Panc1 (cell line): Measurements from ENCODE around the gene NR3C1. TPM values are rescaled to one million over a fixed set of nuclear protein-coding genes. Genes with fewer than 3 reads are reported as not detected.

ENCODE experiments used
- ATAC-seq: fragments of 200-7000 bp; cut with Tn5 transposase; 2 replicates; pipeline ENCODE4 v1.9.1; 2020; ENCODE audit warnings: mild to moderate bottlenecking, moderate library complexity
- BruUV-seq: library from RNA; stranded (reverse); fragments of 400-500 nt; replicated peaks from 2 replicates; lab custom pipeline; 2021; lab: Mats Ljungman, UMichigan
- CTCF ChIA-PET: fragments of 300-600 bp; sonication (Branson Sonifier 250); formaldehyde crosslinking; loops from one replicate; lab custom pipeline; 2022; ENCODE audit warnings: antibody characterized with exemption; lab: Charles Lee
- POLR2A ChIA-PET: fragments of 300-600 bp; sonication (Branson Sonifier 250); formaldehyde crosslinking; loops from one replicate; lab custom pipeline; 2022; ENCODE audit warnings: antibody characterized with exemption; lab: Charles Lee
- DNase-seq: peaks from one replicate; pipeline ENCODE4 v3.0.0-alpha.2; 2010; ENCODE audit warnings: low read depth, low spot score
- H3K27ac ChIP-seq: 2 replicates; pipeline ENCODE4 v1.5.1; 2011; ENCODE audit warnings: mild to moderate bottlenecking, low read length, inconsistent platforms
- H3K27me3 ChIP-seq: fragments of 200-500 bp; sonication (Bioruptor generic); 2 replicates; pipeline ENCODE4 v1.6.0; 2014; ENCODE audit warnings: low read length, inconsistent platforms; ENCODE audit not compliant: control insufficient read depth, insufficient read depth
- H3K36me3 ChIP-seq: fragments of 200-500 bp; sonication (Bioruptor generic); 2 replicates; pipeline ENCODE4 v1.5.1; 2014; ENCODE audit warnings: inconsistent platforms, mild to moderate bottlenecking, low read length, moderate library complexity; ENCODE audit not compliant: control insufficient read depth, insufficient read depth
- H3K4me1 ChIP-seq: 2 replicates; pipeline ENCODE4 v1.5.1; 2011; ENCODE audit warnings: inconsistent platforms, mild to moderate bottlenecking, low read length, moderate library complexity; ENCODE audit not compliant: control insufficient read depth, insufficient read depth
- H3K4me3 ChIP-seq, 2 experiments: 2 replicates each; pipeline ENCODE4 v1.5.1; 2011 to 2012; ENCODE audit warnings: low read depth in 2 of 2, low read length in 2 of 2, mild to moderate bottlenecking in 2 of 2, inconsistent platforms in 1 of 2, moderate library complexity in 1 of 2
- H3K9me3 ChIP-seq: fragments of 200-500 bp; sonication (Bioruptor generic); 2 replicates; pipeline ENCODE4 v1.5.1; 2014; ENCODE audit warnings: low read depth, mild to moderate bottlenecking, inconsistent platforms, low read length, moderate library complexity; ENCODE audit not compliant: control insufficient read depth, insufficient read depth
- CTCF ChIP-seq: fragments of 450-650 bp; IDR thresholded peaks from 2 replicates; pipeline ENCODE4 v1.5.1; 2017; ENCODE audit warnings: mild to moderate bottlenecking
- POLR2AphosphoS5 ChIP-seq: IDR thresholded peaks from 2 replicates; pipeline ENCODE4 v1.6.1; 2012; ENCODE audit warnings: mild to moderate bottlenecking, low read depth, low read length, moderate library complexity
- REST ChIP-seq, 2 experiments: IDR thresholded peaks; 2 replicates each; pipeline ENCODE4 v1.6.1; 2011 to 2012; ENCODE audit warnings: low read depth in 2 of 2, control low read depth in 1 of 2, low read length in 1 of 2, mild to moderate bottlenecking in 1 of 2, moderate library complexity in 1 of 2; ENCODE audit not compliant: insufficient read depth in 1 of 2
- SIN3A ChIP-seq: IDR thresholded peaks from 2 replicates; pipeline ENCODE4 v1.6.1; 2012; ENCODE audit warnings: low read depth, mild to moderate bottlenecking, low read length, moderate library complexity, borderline replicate concordance; ENCODE audit not compliant: insufficient read depth
- TCF7L2 ChIP-seq: IDR thresholded peaks from 2 replicates; pipeline ENCODE4 v1.6.1; 2011; ENCODE audit warnings: mild to moderate bottlenecking, low read depth, low read length, inconsistent platforms
- in situ Hi-C: cut with HindIII; loops from 2 replicates; pipeline ENCODE4 v1.10.0; 2016; ENCODE audit warnings: low sequenced_read_pairs, low pct_unique_long_range_greater_than_20kb
- intact Hi-C: fragments of 100-400 bp; cut with micrococcal nuclease; formaldehyde crosslinking; loops from one replicate; pipeline ENCODE4 v1.10.0; 2022; ENCODE audit not compliant: unreplicated experiment
- total RNA-seq: library from RNA; stranded (reverse); gene quantifications from one replicate; pipeline ENCODE4 v1.2.1, GENCODE V29; 2021; ENCODE audit not compliant: unreplicated experiment

Gene NR3C1
- total RNA-seq, 1 experiment from 2014 or later, result 52.6 TPM

- peak overlapping the region; percentile 26; the same call in 1 of the 2 replicates for H3K27ac ChIP-seq
- no peak for DNase-seq
- BruUV-seq, result no TSS peak
- no peaks in the 10 kb centered on the region for H3K36me3 ChIP-seq
- no peaks in the 10 kb centered on the region for H3K9me3 ChIP-seq
- H3K4me3 ChIP-seq, result no peak overlapping the region
- TF ChIP-seq TCF7L2 (peak; percentile 77; the same call in 1 of the 2 replicates), POLR2AphosphoS5 (no peak), SIN3A (no peak), REST (IDR thresholded peaks at IDR 0.05; ENCODE audit: insufficient read depth in 1 of 2, low read depth in 2 of 2, low read length in 1 of 2) (no peak), CTCF (no peak)
- no peaks in the 10 kb centered on the region for H3K27me3 ChIP-seq
- in situ Hi-C loops (no loop called here), intact Hi-C loops (no loop called here)
- ATAC-seq, result peak; percentile 53; the same call in 1 of the 2 replicates
- CTCF ChIA-PET, result no interaction called here
- H3K4me1 ChIP-seq, result peaks cover 8% of the 10 kb centered on the region; the same call in 1 of the 2 replicates
- POLR2A ChIA-PET, result no interaction called here
These were observed 14.8 kb upstream of the NR3C1 start for GRCh38 chr5:143418140-143418866.

GRCh38 chr5:143417503-143418139 is 14.1 kb upstream of the NR3C1 start:
- H3K9me3 ChIP-seq, result no peaks in the 10 kb centered on the region
- no peaks in the 10 kb centered on the region for H3K36me3 ChIP-seq
- intact Hi-C loops, result no loop called here
- H3K4me3 ChIP-seq, result no peak overlapping the region
- no TSS peak for BruUV-seq
- CTCF ChIA-PET, result no interaction called here
- ATAC-seq, result no peak
- H3K27me3 ChIP-seq, result no peaks in the 10 kb centered on the region
- H3K27ac ChIP-seq, result peak overlapping the region; percentile 26; the same call in 1 of the 2 replicates
- in situ Hi-C loops, result no loop called here
- TF ChIP-seq TCF7L2 (no peak), CTCF (no peak), REST (IDR thresholded peaks at IDR 0.05; ENCODE audit: insufficient read depth in 1 of 2, low read depth in 2 of 2, low read length in 1 of 2) (no peak), POLR2AphosphoS5 (no peak), SIN3A (no peak)
- POLR2A ChIA-PET, result no interaction called here
- DNase-seq, result no peak
- peaks cover 8% of the 10 kb centered on the region; the same call in 1 of the 2 replicates for H3K4me1 ChIP-seq
